NCI-H2029 (cell line): Measurements from ENCODE around the gene MVD.

Experiments used
- DNase-seq: peaks from one replicate; lab custom pipeline; 2025; lab: John Stamatoyannopoulos, UW

Gene MVD

GRCh38 chr16:88697116-88697830, 34.4 kb upstream of the MVD start:
- no peak for DNase-seq

DNA sequence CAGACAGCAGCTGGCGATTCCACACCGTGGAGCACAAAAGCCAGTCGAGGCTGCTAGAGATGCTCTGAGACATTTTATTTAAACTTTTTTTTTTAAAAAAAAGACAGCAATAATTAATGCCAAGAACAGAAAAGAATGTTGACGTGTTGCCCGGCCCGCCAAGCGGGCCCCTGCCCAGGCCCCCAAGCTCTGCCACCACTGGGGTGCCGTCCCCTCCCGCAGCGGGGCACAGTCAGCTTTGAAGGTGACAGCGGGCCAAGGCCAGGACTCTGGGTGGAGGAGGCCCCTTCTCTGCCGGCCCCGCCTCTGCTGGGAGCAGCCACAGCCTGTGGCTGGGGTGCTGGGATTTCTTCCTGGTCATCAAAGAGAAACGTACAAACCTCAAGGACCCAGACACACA, 33.5 kb upstream of the MVD start:
- no peak for DNase-seq

- DNase-seq, result no peak
Measured at GRCh38 chr16:88695753-88696152, 32.9 kb upstream of the MVD start.

DNA sequence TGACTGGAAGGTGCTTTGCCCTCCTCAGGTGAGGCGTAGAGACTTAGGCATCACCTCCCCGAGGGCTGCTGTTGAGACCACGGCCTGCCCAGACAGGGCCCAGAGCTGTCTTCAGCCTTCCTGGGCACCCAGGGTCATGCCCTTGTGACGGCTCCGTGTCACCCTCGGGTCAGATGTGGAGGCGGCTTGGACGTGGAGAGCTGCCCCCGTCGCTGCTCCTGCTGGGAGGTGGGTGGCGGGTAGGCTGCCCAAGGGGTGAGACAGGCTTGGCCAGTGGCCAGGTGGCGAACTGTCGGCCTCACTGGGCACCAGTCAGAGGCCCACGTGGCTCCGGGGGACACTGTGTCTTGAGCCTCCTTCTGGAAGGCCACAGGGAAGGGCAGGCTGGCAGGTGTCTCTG, 32.3 kb upstream of the MVD start:
- DNase-seq, result no peak

DNA sequence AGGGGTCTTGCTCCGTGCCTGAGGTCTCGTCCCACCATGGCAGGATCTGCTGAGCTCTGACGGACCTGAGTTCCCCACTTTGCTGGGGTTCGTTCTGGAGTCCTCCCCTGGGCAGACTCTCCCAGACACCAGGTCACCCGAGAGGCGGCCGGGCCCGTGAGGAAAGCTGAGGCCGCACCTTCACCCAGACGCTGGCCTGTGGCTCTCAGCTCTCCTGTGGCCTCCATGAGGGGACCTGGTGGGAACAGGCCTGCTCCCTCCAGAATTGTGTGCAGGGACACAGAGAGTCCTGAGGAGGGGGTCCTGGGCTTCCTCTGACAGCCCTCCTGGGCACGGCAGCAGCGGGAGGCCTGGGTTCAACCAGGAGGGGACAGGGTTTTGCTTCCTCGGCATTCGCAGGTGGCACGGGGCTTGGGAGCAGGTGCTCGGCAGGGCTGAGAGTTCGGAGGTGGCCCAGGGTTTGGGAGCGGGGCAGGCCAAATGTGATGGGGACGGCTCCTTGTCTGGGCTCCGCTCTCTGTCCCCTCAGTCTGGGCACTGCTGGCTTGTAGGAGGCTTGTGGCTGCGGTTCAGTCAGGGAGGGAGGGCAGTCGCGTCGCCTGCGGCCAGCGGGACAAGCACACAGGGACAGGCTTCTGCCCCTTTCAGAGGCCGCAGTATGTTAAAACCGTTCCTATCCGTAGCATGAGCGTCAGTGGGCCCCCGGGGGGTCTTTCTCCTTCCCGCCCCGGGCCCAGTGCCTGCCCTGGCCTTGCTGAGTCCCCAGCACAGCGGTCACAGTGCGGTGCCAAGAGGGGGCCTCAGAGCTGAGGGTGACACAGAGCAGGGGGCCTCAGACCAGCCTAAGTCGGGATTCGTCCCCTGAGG, 31.6 kb upstream of the MVD start:
- DNase-seq, result no peak

- no peak for DNase-seq
Measured at GRCh38 chr16:88693420-88694177, 30.7 kb upstream of the MVD start.

DNA sequence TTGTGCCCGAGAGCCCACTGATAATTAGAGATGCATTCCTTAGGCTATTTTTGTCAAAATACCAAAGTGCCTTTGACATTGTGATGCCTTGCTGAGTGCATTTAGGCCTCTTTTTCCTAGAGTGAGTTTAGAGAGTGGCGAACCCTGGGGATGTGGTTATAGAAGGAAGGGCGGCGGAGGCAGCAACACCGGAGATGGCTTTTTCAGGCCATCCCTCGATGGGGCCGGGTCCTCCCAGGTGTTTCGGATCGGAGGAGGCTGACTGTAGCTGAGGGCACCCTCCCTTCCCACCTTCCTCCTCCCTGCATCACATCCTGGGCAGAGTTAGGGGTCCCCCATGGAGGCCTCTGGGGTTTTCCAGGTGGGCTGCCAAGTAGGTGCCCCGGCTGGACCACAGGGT, 30.0 kb upstream of the MVD start:
- DNase-seq, result no peak

DNA sequence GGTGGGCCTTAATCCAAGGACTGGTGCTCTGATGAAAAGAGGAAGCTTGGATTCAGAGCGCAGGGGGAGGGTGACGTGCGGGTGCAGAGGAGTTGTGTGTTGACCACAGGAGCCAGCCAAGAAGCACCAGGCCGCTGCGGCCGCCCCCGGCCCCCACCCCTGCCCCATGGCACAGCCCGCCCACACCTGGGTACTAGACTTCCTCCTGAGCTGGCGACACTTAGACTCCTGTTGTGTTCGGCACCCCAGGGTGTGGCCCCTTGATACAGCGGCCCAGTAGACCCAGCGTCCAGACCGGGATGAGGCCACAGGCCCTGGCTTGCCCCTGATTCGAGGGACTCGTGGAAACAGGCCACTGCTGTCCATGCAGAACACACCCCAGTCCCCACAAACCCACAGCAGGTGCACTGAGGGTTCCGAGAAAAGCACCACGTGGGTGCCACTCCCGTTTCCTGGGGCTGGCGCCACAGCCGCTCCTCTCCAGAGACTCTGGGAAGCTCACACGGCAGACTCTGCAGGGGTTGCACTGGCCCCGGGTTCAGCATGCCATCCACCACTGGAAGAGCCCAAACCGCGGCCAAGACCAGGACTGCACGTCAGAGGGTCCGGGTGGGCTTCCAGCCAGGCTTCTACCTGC, 29.2 kb upstream of the MVD start:
- no peak for DNase-seq

DNA sequence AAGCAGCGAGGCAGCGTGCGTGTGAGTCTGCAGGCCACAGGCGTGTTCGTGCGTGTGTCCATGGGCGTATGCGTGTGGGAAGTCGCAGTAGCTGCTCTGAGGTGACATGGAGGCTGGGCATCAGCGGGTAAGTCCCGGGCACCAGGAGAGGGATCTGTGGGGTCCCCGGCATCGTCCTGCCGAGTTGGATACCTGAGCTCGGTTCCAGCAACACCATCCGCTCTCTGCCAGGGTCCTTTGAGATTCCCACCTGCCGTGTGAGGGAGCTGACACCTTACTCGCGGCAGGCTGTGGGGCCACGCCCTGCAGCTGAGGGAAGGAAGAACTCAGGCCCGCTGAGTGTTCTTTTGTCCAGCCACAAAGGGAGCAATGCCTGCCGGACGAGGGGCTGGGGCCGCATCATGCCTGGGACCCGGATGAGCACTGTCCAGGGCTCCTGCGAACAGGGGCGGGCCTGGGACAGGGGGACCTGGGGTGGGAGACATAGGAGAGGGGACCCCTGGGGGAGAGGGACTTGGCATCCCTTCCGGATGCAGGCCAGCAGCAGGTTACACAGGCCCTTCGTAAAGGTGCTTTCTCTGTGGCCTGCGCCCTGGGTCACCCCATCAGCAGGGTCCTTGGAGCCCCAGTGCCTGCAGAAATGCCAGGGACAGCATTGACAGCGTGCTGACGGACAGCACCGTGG, 28.4 kb upstream of the MVD start:
- no peak for DNase-seq

DNA sequence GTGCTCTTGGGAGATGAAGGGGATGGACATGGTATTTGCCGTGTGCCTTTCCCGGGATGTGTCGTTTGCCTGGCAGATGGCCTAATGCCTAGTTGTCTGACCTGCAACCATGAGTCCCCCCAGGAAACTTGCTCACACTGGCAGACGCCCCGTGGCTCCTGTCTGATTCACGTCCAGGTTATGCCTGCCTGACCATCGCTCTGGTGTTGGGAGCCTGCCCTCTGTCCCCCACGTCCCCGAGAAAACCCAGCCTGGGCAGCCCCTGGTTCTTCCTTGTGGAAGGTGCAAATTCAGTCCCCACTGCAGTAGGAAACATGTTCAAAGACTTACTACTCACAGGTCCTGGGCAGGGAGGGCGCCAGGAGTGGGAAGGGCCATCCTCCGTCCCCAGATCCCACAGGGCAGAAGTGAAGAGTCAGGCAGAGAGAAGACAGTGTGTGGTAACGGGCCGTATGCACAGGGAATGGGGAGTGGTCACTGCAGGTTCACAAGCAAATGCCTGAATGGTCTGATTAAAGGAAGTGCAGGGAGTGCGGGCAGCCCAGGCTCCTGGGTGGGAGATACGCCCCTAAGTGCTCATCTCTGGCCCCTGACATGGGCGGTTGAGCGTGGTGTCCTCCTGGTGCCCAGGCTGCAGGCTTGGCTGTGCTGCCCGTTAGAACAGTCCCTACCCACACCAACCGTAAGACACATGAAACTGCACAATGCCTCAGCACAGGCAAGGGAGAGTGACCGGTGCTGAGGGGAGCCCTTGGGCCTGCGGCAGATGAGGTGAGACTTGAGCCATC, 27.6 kb upstream of the MVD start:
- DNase-seq, result no peak

GRCh38 chr16:88688013-88688778, 25.3 kb upstream of the MVD start:
- DNase-seq, result peak; percentile 76

DNA sequence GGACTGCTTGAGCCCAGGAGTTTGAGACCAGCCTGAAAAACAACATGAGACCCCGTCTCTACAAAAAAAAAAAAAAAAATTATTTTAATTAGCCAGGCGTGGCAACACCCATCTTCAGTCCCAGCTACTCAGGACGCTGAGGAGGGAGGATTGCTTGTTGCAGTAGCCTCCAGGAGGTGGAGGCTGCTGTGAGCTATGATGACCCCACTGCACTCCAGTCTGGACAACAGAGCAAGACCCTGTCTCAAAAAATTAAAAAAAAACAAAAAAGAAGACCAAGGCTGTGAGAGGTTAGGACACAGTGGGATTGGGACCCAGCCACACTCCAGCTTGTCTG, 24.8 kb upstream of the MVD start:
- DNase-seq, result no peak

DNA sequence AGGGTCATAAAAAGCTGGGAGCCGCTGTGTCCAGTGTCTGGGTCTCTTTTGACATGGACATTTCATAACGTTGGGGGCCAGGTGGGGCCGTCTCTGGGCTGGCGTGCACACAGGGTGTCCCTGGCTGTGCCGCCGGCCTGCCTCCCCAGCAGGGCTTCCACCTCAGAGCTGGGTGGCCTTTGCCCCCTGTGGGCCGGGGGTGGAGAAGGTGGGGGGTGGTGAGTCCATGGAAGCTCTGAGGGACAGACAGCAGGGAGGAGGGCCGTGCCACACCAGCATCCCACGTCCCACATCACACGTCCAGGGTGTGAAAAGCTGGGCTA, 24.3 kb upstream of the MVD start:
- no peak for DNase-seq

GRCh38 chr16:88686439-88687253, 23.8 kb upstream of the MVD start, which contains the start of gene SNAI3:
Gene SNAI3, minus strand, starts transcription at chr16:88686507. Its CDS starts 101 bp downstream, at chr16:88686406.
- DNase-seq, result peak; percentile 47

DNA sequence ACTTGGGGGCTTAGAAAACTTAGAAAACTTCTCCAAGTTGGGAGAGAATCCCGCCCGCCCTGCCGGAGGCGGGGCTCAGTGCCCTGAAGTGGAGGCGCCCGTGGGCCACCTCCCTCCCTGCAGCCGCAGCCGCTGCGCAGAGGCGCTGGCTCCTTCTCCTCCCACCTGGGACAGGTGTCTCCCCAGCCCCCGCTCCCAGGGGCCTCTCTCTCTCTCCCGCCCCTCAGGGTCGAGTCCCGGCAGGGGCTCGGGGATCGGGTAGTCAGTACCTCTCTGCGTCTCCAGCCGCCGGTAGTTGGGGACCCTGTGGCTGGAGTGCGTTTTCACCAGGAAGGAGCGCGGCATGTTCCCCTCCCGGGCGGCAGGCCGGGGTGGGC, 23.2 kb upstream of the MVD start:
- DNase-seq, result peak; percentile 35

- DNase-seq, result no peak
Measured at GRCh38 chr16:88685156-88686061, 22.5 kb upstream of the MVD start.

DNA sequence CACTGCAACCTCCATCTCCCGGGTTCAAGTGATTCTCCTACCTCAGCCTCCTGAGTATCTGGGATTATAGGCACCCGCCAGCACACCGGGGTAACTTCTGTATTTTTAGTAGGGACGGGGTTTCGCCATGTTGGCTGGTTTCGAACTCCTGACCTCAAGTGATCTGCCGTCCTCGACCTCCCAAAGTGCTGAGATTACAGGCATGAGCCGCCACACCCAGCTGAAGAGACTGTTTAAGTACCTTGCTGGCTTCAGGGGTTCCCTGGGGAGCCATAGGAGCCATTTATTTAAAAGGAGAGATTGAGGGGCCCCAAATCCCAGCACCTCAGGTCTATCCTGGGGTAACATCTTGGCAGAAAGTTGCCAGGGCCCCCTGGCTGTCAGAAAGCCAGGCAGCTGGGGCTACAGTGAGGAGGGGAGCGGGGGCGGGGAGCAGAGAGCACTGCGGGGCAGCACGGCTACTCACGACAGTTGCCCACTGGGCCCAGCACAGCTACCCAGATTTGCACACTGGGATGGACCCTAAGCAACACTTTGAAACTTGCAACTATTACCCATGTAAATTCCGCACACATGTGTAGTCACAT, 21.8 kb upstream of the MVD start:
- no peak for DNase-seq
